PC-3 (cell line): Measurements from ENCODE around the gene ADAM29. TPM values are rescaled to one million over a fixed set of nuclear protein-coding genes. Genes with fewer than 3 reads are reported as not detected.

Source experiments
- ATAC-seq: fragments of 200-7000 bp; cut with Tn5 transposase; 2 replicates; pipeline ENCODE4 v1.9.1; 2020; ENCODE audit warnings: mild to moderate bottlenecking, moderate library complexity
- BruUV-seq: library from RNA; stranded (reverse); fragments of 400-500 nt; replicated peaks from 2 replicates; lab custom pipeline; 2021; lab: Mats Ljungman, UMichigan
- CTCF ChIA-PET: fragments of 300-600 bp; sonication (Branson Sonifier 250); formaldehyde crosslinking; loops from one replicate; lab custom pipeline; 2022; ENCODE audit warnings: antibody characterized with exemption; lab: Charles Lee
- POLR2A ChIA-PET: fragments of 300-600 bp; sonication (Branson Sonifier 250); formaldehyde crosslinking; loops from one replicate; lab custom pipeline; 2022; ENCODE audit warnings: antibody characterized with exemption; ENCODE audit not compliant: unreplicated experiment; lab: Charles Lee
- DNase-seq: peaks from one replicate; pipeline ENCODE4 v3.0.0-alpha.2; 2015
- H2AFZ ChIP-seq: fragments of 300-600 bp; sonication (generic); 2 replicates; pipeline ENCODE4 v1.6.0; 2016; ENCODE audit warnings: antibody characterized with exemption, low read length
- H3F3A ChIP-seq: fragments of 300-600 bp; sonication (generic); one replicate; pipeline ENCODE4 v1.6.0; 2017; ENCODE audit warnings: antibody characterized with exemption, low read length, control low read depth, mild to moderate bottlenecking; ENCODE audit not compliant: unreplicated experiment
- H3K27ac ChIP-seq: fragments of 300-600 bp; sonication (generic); 2 replicates; pipeline ENCODE4 v1.5.1; 2016; ENCODE audit warnings: mild to moderate bottlenecking, low read length
- H3K27me3 ChIP-seq: fragments of 300-600 bp; sonication (generic); 2 replicates; pipeline ENCODE4 v1.6.1; 2016; ENCODE audit warnings: low read length, mixed read lengths
- H3K36me3 ChIP-seq: fragments of 300-600 bp; sonication (generic); 2 replicates; pipeline ENCODE4 v1.6.1; 2016; ENCODE audit warnings: low read depth, mixed run types, low read length, mixed read lengths
- H3K4me1 ChIP-seq: fragments of 300-600 bp; sonication (generic); 2 replicates; pipeline ENCODE4 v1.5.1; 2016; ENCODE audit warnings: low read length; ENCODE audit not compliant: insufficient read depth
- H3K4me2 ChIP-seq: fragments of 300-600 bp; sonication (generic); 2 replicates; pipeline ENCODE4 v1.6.0; 2016; ENCODE audit warnings: low read length
- H3K4me3 ChIP-seq: fragments of 300-600 bp; sonication (generic); 2 replicates; pipeline ENCODE4 v1.5.1; 2016; ENCODE audit warnings: mild to moderate bottlenecking, low read length, mixed read lengths
- H3K79me2 ChIP-seq: fragments of 300-600 bp; sonication (generic); 2 replicates; pipeline ENCODE4 v1.6.1; 2017; ENCODE audit warnings: low read length, mixed read lengths
- H3K9ac ChIP-seq: fragments of 300-600 bp; sonication (generic); 2 replicates; pipeline ENCODE4 v1.6.0; 2016; ENCODE audit warnings: mild to moderate bottlenecking, low read length
- H3K9me2 ChIP-seq: fragments of 300-600 bp; sonication (generic); replicated peaks from 2 replicates; pipeline ENCODE4 v1.6.1; 2016; ENCODE audit warnings: mixed run types, low read length, mixed read lengths
- H3K9me3 ChIP-seq: fragments of 300-600 bp; sonication (generic); 2 replicates; pipeline ENCODE4 v1.6.1; 2016; ENCODE audit warnings: low read length, mixed read lengths
- H4K20me1 ChIP-seq: fragments of 300-600 bp; sonication (generic); 2 replicates; pipeline ENCODE4 v1.6.1; 2016; ENCODE audit warnings: low read length, mixed read lengths
- CTCF ChIP-seq: fragments of 300-600 bp; sonication (generic); conservative IDR thresholded peaks from 2 replicates; pipeline ENCODE4 v1.5.1; 2017; ENCODE audit warnings: antibody characterized with exemption, low read depth, mild to moderate bottlenecking, low read length
- EZH2 ChIP-seq: fragments of 300-600 bp; sonication (generic); IDR thresholded peaks from one replicate; pipeline ENCODE4 v1.6.1; 2017; ENCODE audit warnings: antibody characterized with exemption, mild to moderate bottlenecking, low read length; ENCODE audit not compliant: unreplicated experiment
- EZH2phosphoT487 ChIP-seq: fragments of 300-600 bp; sonication (generic); IDR thresholded peaks from 2 replicates; pipeline ENCODE4 v1.6.1; 2018; ENCODE audit warnings: mild to moderate bottlenecking, antibody characterized with exemption, low read length, borderline replicate concordance
- intact Hi-C: fragments of 100-400 bp; cut with micrococcal nuclease; formaldehyde crosslinking; loops from 2 replicates; pipeline ENCODE4 v1.9.0; 2023
- total RNA-seq: library from RNA; depleted of rRNA; stranded (reverse); fragments of >200 nt; gene quantifications from 2 replicates; pipeline ENCODE4 v1.2.3, GENCODE V29; 2014

The ADAM29 gene
- total RNA-seq, 1 experiment from 2014 or later, result not detected

GRCh38 chr4:174928575-174929253 lies 10.6 kb downstream of the ADAM29 start:
- intact Hi-C loops, result no loop called here
- no peak overlapping the region for H3K9ac ChIP-seq
- CTCF ChIA-PET, result no interaction called here
- no peak overlapping the region for H3K4me3 ChIP-seq
- no TSS peak for BruUV-seq
- H3K36me3 ChIP-seq, result no peaks in the 10 kb centered on the region
- H3K9me2 ChIP-seq, result no peaks in the 10 kb centered on the region
- no peaks in the 10 kb centered on the region for H3K4me1 ChIP-seq
- H3K79me2 ChIP-seq, result no peaks in the 10 kb centered on the region
- no peak overlapping the region for H3K4me2 ChIP-seq
- no peaks in the 10 kb centered on the region for H3F3A ChIP-seq
- no peak overlapping the region for H2AFZ ChIP-seq
- POLR2A ChIA-PET, result no interaction called here
- no peaks in the 10 kb centered on the region for H3K27me3 ChIP-seq
- no peak for ATAC-seq
- no peak for DNase-seq
- H3K27ac ChIP-seq, result no peak overlapping the region
- H3K9me3 ChIP-seq, result no peaks in the 10 kb centered on the region
- H4K20me1 ChIP-seq, result no peaks in the 10 kb centered on the region
- TF ChIP-seq EZH2phosphoT487, result no peak
- no peak for TF ChIP-seq CTCF
- TF ChIP-seq EZH2, result no peak

- Histone ChIP-seq H3K27me3 (no peaks in the 10 kb centered on the region), H4K20me1 (no peaks in the 10 kb centered on the region), H3K4me1 (no peaks in the 10 kb centered on the region), H3K36me3 (no peaks in the 10 kb centered on the region), H3K79me2 (no peaks in the 10 kb centered on the region), H3F3A (no peaks in the 10 kb centered on the region), H3K9ac (no peak overlapping the region), H3K9me2 (no peaks in the 10 kb centered on the region), H3K27ac (no peak overlapping the region), H3K4me3 (no peak overlapping the region), H3K9me3 (no peaks in the 10 kb centered on the region), H2AFZ (no peak overlapping the region), H3K4me2 (no peak overlapping the region)
- TF ChIP-seq EZH2, result no peak
- no peak for TF ChIP-seq CTCF
- TF ChIP-seq EZH2phosphoT487, result no peak
- CTCF ChIA-PET, result no interaction called here
- POLR2A ChIA-PET, result no interaction called here
- intact Hi-C loops, result no loop called here
- ATAC-seq (no peak), DNase-seq (no peak)
- BruUV-seq, result no TSS peak
Observed at GRCh38 chr4:174929346-174929745, 11.2 kb downstream of the ADAM29 start.

- H3K79me2 ChIP-seq, result no peaks in the 10 kb centered on the region
- H3K9me2 ChIP-seq, result no peaks in the 10 kb centered on the region
- DNase-seq, result no peak
- no peaks in the 10 kb centered on the region for H3F3A ChIP-seq
- H3K9ac ChIP-seq, result no peak overlapping the region
- no peak overlapping the region for H3K4me2 ChIP-seq
- no TSS peak for BruUV-seq
- no peak overlapping the region for H3K4me3 ChIP-seq
- no peaks in the 10 kb centered on the region for H3K4me1 ChIP-seq
- intact Hi-C loops, result no loop called here
- POLR2A ChIA-PET, result no interaction called here
- no peak overlapping the region for H2AFZ ChIP-seq
- no peaks in the 10 kb centered on the region for H4K20me1 ChIP-seq
- ATAC-seq, result no peak
- TF ChIP-seq EZH2phosphoT487 (no peak), EZH2 (no peak), CTCF (no peak)
- CTCF ChIA-PET, result no interaction called here
- no peaks in the 10 kb centered on the region for H3K36me3 ChIP-seq
- H3K9me3 ChIP-seq, result no peaks in the 10 kb centered on the region
- H3K27me3 ChIP-seq, result no peaks in the 10 kb centered on the region
- H3K27ac ChIP-seq, result no peak overlapping the region
Observed at GRCh38 chr4:174930895-174931294, 12.7 kb downstream of the ADAM29 start.
